ENCODE data around the gene PTPRE.

DNA sequence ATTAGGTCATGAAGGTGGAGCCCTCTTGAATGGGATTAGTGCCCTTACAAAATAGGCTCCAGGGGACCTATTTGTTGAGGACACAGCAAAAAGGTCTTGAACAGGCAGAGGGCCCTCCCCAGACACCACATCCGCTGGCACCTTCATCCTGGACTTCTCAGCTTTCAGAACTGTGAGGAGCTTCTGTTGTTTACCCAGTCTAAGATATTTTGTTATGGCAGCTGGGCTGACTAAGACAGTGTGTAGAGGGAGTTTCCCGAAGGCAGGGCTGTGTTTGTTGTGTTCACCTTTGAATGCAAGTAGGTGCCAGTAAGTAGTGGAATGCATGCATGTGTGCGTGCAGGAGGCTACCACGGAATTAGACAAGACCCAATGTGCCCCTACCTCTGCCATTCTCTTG is 106.7 kb downstream of the PTPRE start:
- TF ChIP-seq, protein P1, sequence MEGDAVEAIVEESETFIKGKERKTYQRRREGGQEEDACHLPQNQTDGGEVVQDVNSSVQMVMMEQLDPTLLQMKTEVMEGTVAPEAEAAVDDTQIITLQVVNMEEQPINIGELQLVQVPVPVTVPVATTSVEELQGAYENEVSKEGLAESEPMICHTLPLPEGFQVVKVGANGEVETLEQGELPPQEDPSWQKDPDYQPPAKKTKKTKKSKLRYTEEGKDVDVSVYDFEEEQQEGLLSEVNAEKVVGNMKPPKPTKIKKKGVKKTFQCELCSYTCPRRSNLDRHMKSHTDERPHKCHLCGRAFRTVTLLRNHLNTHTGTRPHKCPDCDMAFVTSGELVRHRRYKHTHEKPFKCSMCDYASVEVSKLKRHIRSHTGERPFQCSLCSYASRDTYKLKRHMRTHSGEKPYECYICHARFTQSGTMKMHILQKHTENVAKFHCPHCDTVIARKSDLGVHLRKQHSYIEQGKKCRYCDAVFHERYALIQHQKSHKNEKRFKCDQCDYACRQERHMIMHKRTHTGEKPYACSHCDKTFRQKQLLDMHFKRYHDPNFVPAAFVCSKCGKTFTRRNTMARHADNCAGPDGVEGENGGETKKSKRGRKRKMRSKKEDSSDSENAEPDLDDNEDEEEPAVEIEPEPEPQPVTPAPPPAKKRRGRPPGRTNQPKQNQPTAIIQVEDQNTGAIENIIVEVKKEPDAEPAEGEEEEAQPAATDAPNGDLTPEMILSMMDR (optimal IDR thresholded peaks at IDR 0.05 in 1 of 3, IDR thresholded peaks at IDR 0.05 in 1 of 3, conservative IDR thresholded peaks at IDR 0.05 in 1 of 3; ENCODE audit: extremely low read depth in 1 of 3, insufficient read depth in 2 of 3, low read length in 3 of 3): no peak
- TF ChIP-seq EZH2 (IDR thresholded peaks at IDR 0.05; ENCODE audit: low read length): no peak

Data from keratinocyte (primary cell).